Smooth muscle cell (in vitro differentiated cells): ENCODE data around the gene NEB. TPM values are rescaled to one million over a fixed set of nuclear protein-coding genes. Genes with fewer than 3 reads are reported as not detected.

ENCODE experiments used
- DNase-seq: peaks from one replicate; lab custom pipeline; 2025; ENCODE audit not compliant: unreplicated experiment; lab: John Stamatoyannopoulos, UW
- H2AFZ ChIP-seq: fragments of 200-600 bp; sonication (generic); 2 replicates; pipeline ENCODE4 v1.6.0; 2016; ENCODE audit warnings: antibody characterized with exemption, low read depth, mild to moderate bottlenecking
- H3F3A ChIP-seq: fragments of 200-600 bp; sonication (generic); 2 replicates; pipeline ENCODE4 v1.6.0; 2017; ENCODE audit warnings: antibody characterized with exemption, low read depth
- H3K27ac ChIP-seq: fragments of 200-600 bp; sonication (generic); 2 replicates; pipeline ENCODE4 v1.5.1; 2016; ENCODE audit warnings: low read depth, mild to moderate bottlenecking
- H3K27me3 ChIP-seq: fragments of 200-600 bp; sonication (generic); 2 replicates; pipeline ENCODE4 v1.6.1; 2016; ENCODE audit warnings: low read depth, mild to moderate bottlenecking
- H3K36me3 ChIP-seq: fragments of 200-600 bp; sonication (generic); 2 replicates; pipeline ENCODE4 v1.5.1; 2016; ENCODE audit warnings: low read depth
- H3K4me1 ChIP-seq: fragments of 200-600 bp; sonication (generic); 2 replicates; pipeline ENCODE4 v1.5.1; 2016; ENCODE audit warnings: low read depth
- H3K4me2 ChIP-seq: fragments of 200-600 bp; sonication (generic); 2 replicates; pipeline ENCODE4 v1.6.0; 2016; ENCODE audit warnings: mild to moderate bottlenecking
- H3K4me3 ChIP-seq: fragments of 200-600 bp; sonication (generic); 2 replicates; pipeline ENCODE4 v1.5.1; 2016; ENCODE audit warnings: mild to moderate bottlenecking
- H3K79me2 ChIP-seq: fragments of 200-600 bp; sonication (generic); 2 replicates; pipeline ENCODE4 v1.6.0; 2016; ENCODE audit warnings: low read depth, mild to moderate bottlenecking
- H3K9ac ChIP-seq: fragments of 200-600 bp; sonication (generic); 2 replicates; pipeline ENCODE4 v1.6.0; 2016; ENCODE audit warnings: low read depth
- H3K9me3 ChIP-seq: fragments of 200-600 bp; sonication (generic); replicated peaks from 2 replicates; pipeline ENCODE4 v1.5.1; 2016; ENCODE audit warnings: low read depth
- H4K20me1 ChIP-seq: fragments of 200-600 bp; sonication (generic); 2 replicates; pipeline ENCODE4 v1.6.0; 2016; ENCODE audit warnings: low read depth
- CTCF ChIP-seq: fragments of 200-600 bp; sonication (generic); IDR thresholded peaks from 2 replicates; pipeline ENCODE4 v1.5.1; 2017; ENCODE audit warnings: borderline replicate concordance, mild to moderate bottlenecking, antibody characterized with exemption; ENCODE audit not compliant: insufficient read depth, poor library complexity, severe bottlenecking
- WGBS: methylation state at CpG from one replicate; pipeline ENCODE4 v1.1.7; 2016; ENCODE audit warnings: low lambda C conversion rate; 5-methylcytosine and 5-hydroxymethylcytosine counted together
- polyA plus RNA-seq: library from polyadenylated mRNA; unstranded; fragments of >200 nt; fragmentation: Nextera tagmentation; extraction: Ambion mirVana; gene quantifications from 2 replicates; pipeline ENCODE4 v1.2.1, GENCODE V29; 2016
- total RNA-seq: library from RNA; depleted of rRNA; stranded (reverse); fragments of >200 nt; gene quantifications from 2 replicates; pipeline ENCODE4 v1.2.3, GENCODE V29; 2014

The NEB gene
- total and polyA plus RNA-seq, 2 experiments from 2014 or later: 0.18 to 1.3 TPM

- no peak for DNase-seq
- no peaks in the 10 kb centered on the region for H4K20me1 ChIP-seq
- no peak overlapping the region for H3K27ac ChIP-seq
- no peak overlapping the region for H3K4me3 ChIP-seq
- H3K27me3 ChIP-seq: no peaks in the 10 kb centered on the region
- H3K4me2 ChIP-seq: no peak overlapping the region
- TF ChIP-seq CTCF: no peak
- no peak overlapping the region for H3K9ac ChIP-seq
- no peaks in the 10 kb centered on the region for H3F3A ChIP-seq
- H3K9me3 ChIP-seq: no peaks in the 10 kb centered on the region
- no peaks in the 10 kb centered on the region for H3K79me2 ChIP-seq
- no peaks in the 10 kb centered on the region for H3K36me3 ChIP-seq
- no peak overlapping the region for H2AFZ ChIP-seq
- no peaks in the 10 kb centered on the region for H3K4me1 ChIP-seq
Measured at GRCh38 chr2:151624271-151624670, 110.0 kb downstream of the NEB start.

DNA sequence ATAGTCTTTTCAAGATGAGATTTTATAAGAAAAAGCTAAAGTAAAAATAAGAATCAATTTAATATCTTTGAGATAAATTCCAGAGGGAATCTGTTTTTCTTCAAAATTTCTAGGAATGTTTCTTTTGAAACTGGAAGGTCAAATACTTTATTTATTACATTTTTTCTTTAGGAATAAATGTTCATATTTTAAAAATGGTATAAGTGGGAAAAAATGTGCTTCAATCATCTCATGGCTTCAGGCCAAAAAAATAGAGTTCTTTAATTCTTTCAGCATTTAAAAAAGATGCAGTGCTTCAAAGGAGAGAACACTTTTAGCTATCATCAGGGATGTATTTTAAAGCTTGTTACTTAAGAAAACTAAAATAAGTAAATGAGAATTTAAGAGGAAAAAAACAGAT lies 110.6 kb downstream of the NEB start:
- no peaks in the 10 kb centered on the region for H4K20me1 ChIP-seq
- no peaks in the 10 kb centered on the region for H3F3A ChIP-seq
- no peak overlapping the region for H3K4me2 ChIP-seq
- no peak overlapping the region for H3K4me3 ChIP-seq
- H3K9me3 ChIP-seq: no peaks in the 10 kb centered on the region
- no peaks in the 10 kb centered on the region for H3K27me3 ChIP-seq
- no peaks in the 10 kb centered on the region for H3K36me3 ChIP-seq
- no peak overlapping the region for H2AFZ ChIP-seq
- no peak overlapping the region for H3K9ac ChIP-seq
- TF ChIP-seq CTCF: no peak
- no peak for DNase-seq
- no peaks in the 10 kb centered on the region for H3K4me1 ChIP-seq
- no peaks in the 10 kb centered on the region for H3K79me2 ChIP-seq
- H3K27ac ChIP-seq: no peak overlapping the region

- DNase-seq: no peak
- no peak overlapping the region for H3K4me3 ChIP-seq
- 92% methylated on average over 3 of the region's 3 CpGs for WGBS
- no peak overlapping the region for H3K9ac ChIP-seq
- no peaks in the 10 kb centered on the region for H3F3A ChIP-seq
- no peaks in the 10 kb centered on the region for H3K79me2 ChIP-seq
- no peaks in the 10 kb centered on the region for H4K20me1 ChIP-seq
- no peaks in the 10 kb centered on the region for H3K9me3 ChIP-seq
- TF ChIP-seq CTCF: no peak
- H3K4me1 ChIP-seq: no peaks in the 10 kb centered on the region
- H3K36me3 ChIP-seq: no peaks in the 10 kb centered on the region
- H3K27ac ChIP-seq: no peak overlapping the region
- no peak overlapping the region for H2AFZ ChIP-seq
- no peak overlapping the region for H3K4me2 ChIP-seq
- H3K27me3 ChIP-seq: no peaks in the 10 kb centered on the region
Measured at GRCh38 chr2:151620761-151621160, 113.5 kb downstream of the NEB start.

GRCh38 chr2:151619337-151619989 lies 114.8 kb downstream of the NEB start:
- DNase-seq: no peak
- Histone ChIP-seq H3K9ac (no peak overlapping the region), H4K20me1 (no peaks in the 10 kb centered on the region), H3K4me1 (no peaks in the 10 kb centered on the region), H3K4me3 (no peak overlapping the region), H3K27ac (no peak overlapping the region), H3F3A (no peaks in the 10 kb centered on the region), H3K79me2 (no peaks in the 10 kb centered on the region), H3K27me3 (no peaks in the 10 kb centered on the region), H2AFZ (no peak overlapping the region), H3K4me2 (no peak overlapping the region), H3K36me3 (no peaks in the 10 kb centered on the region), H3K9me3 (no peaks in the 10 kb centered on the region)
- 87% methylated on average over 13 of the region's 13 CpGs for WGBS
- TF ChIP-seq CTCF: no peak
